8988T (cell line): ENCODE results near the gene ADGRG6.
A peak's percentile ranks its signal among the peaks of the same experiment; 100 is the strongest.
"Not testable (repeated sequence)": the region's sequence is repeated elsewhere in the genome, so short reads cannot be mapped to it uniquely, and the experiment has no call there.

Source experiments
- DNase-seq: peaks from one replicate; pipeline ENCODE4 v3.0.0; 2011

ADGRG6 gene

GRCh38 chr6:142301651-142302391 is at the start of gene ADGRG6:
ADGRG6 (plus strand) TSS chr6:142302007; CDS start chr6:142302330, 323 bp downstream.
- peak; percentile 37 for DNase-seq

- no peak for DNase-seq
Observed at GRCh38 chr6:142254513-142254912, 47.3 kb upstream of the ADGRG6 start.

DNA sequence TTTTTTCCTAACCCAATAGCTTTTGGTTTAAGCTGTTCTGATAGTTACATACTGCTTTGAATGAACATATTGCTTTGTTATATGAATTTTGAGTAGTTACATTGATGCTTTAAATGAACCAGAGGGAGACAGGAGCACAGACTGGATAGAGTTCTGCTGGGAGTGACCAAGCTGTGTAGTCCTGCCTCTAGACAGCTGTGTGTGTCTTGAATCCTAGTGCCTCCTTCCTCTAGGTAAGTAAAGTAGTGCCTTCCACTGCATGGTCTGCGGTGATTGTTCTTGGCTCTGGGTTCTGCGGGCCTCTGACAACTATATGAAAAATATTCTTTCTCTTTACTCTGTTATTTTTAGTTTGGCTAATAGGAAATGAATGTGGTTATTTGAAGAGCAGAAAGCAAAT is 46.0 kb upstream of the ADGRG6 start:
- no peak for DNase-seq

DNA sequence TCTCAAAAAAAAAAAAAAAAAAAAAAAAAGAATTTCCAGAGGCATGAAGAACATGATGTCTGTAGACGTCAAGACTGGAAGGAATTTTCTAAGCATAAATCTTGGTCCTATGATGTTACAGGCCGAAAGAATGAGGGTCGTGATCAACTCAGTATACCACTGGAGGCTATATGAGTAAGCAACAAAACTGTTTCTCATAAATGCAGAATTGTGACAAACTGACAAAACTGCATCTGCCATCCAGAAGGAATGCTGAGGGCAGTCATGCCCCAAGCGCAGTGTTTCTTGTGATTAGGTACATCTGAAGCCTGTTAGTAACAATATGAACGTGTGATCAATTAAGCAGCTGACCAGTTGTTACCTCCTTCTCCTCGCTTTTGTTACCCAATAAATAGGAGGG is 43.5 kb upstream of the ADGRG6 start:
- DNase-seq, result no peak

DNA sequence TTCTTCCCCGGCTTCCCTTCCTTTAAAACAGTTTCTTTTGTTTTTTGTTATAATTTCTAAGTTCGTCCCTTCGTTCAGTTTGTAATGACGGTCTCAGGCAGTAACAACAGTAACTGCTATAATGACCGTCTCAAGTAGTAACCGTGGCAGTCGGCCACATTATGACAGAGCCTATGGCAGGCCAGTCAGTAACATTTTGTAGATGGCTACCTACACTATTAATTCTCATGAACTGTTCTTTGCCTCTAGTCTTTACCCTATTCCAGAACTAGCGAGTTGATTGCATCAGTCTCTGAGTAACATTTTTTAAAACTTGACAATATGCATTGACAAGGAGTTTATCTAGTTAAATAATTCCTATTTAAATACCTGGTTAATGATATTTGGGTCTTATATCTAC is 43.0 kb upstream of the ADGRG6 start:
- no peak for DNase-seq

- no peak for DNase-seq
Observed at GRCh38 chr6:142260748-142261147, 41.1 kb upstream of the ADGRG6 start.

DNA sequence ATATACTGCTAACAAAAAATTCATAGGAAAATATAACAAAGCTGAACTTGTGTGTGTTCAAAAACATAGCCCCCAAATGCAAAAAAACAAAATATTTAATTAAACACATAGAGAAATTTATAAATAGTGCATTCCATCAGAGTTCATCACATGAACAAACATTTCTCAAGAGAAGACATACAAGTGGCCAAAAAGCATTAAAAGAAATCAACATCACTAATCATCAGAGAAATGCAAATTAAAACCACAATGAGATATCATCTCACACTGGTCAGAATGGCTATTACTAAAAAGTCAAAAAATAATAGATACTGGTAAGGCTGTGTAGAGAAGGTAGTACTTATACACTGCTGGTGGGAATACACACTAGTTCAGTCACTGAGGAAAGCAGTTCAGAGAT is 39.6 kb upstream of the ADGRG6 start:
- DNase-seq, result no peak

- DNase-seq, result no peak
Observed at GRCh38 chr6:142265476-142265875, 36.3 kb upstream of the ADGRG6 start.

DNA sequence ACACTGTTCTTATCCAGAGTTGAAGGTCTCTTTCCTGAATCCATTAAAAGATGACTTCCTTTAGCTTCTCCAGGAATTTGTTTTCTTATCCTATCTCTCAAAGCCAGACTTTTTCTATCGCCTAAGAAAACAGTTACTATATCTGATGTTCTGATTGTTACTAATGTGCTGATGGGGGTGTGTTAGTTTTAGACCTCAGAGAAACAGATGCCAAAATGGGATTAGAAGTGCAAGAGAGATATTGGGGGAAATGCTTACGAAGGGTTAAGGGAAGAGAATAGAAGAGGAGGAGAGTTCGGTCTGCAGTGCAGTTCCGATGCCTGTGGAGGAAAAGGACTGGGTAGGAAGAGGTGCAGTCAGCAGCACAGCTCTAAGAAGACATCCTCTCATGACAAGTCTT is 35.7 kb upstream of the ADGRG6 start:
- no peak for DNase-seq

GRCh38 chr6:142271476-142271875 is 30.3 kb upstream of the ADGRG6 start:
- no peak for DNase-seq

DNA sequence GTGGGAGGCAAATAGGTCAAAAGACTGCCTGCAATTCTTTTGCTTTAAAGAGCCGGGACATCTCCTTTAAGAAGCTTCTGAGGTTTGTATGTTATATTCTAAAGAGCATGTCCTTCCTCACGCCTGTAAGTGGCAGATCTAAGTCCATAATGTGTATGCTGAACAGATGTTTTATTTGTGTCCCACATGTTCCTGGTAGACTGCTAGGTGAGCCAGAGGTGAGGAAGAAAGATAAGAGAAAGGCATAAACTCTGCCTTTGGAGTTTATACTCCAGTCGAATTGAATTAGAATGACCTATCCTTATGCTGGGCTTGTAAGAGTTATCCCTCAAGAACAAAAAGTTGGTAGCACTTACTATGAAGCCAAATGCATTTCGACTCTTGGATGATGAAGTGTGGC is 27.2 kb upstream of the ADGRG6 start:
- DNase-seq, result no peak

GRCh38 chr6:142275236-142276006 is 26.4 kb upstream of the ADGRG6 start:
- DNase-seq, result no peak

DNA sequence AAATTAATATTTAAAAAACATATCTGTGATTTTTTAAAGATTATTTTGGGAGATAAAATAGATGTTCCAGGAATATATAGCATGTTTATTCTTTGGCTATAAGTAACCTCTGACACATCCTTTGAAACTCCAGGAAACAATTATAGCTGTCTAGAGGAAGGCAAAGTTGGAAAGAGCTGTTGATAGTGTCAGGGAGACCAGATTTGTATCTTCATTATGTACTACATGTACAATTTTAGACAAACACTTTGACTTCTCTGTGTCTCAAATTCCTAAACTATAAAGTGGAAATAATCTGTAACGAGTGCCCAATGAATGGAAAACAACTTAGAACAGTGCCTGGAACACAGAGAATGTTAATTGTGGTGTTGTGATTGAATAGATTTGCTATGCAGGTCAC is 25.6 kb upstream of the ADGRG6 start:
- DNase-seq, result no peak

DNA sequence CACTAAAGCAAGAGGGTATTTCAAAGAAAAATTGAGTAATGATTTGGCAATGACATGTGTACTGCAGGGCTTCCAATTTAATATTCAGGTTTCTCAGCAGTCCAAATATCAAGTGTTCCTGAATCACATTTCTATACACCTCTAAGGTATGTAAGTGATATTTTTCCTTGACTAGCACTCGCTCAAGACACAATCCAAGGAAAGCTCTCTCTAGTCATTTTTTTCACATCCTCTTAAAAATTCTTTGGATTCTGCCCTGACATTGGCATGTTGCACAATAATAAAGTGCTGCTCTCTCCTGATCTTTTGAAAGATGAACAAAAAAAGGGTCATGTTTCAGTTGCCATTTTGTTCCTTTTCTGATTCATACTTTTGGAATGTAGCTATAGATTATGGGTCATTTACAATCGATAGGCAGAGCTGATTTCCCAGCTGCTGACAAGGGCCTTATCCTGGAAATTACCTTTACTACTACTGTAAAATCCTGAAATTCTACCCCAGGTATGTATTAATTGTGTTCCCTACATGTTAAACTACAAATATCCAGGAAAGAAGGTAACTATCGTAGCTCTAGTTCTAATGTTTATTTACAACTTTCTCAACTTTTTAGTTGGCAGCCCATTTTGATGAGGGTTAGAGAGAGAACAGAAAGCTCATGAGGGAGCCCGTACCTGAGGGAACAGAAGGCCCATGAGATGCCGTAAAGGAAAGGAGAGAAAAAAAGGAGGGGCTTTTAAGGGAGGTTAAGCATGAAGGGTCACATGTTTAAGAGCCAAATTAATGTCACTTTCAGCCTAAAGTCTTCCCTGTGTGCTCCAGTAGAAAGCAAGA is 22.2 kb upstream of the ADGRG6 start:
- DNase-seq, result no peak

GRCh38 chr6:142280265-142280664 is 21.5 kb upstream of the ADGRG6 start:
- DNase-seq, result no peak

GRCh38 chr6:142280927-142281326 is 20.9 kb upstream of the ADGRG6 start:
- DNase-seq, result no peak

- DNase-seq, result not testable (repeated sequence)
Observed at GRCh38 chr6:142283138-142283537, 18.7 kb upstream of the ADGRG6 start.

GRCh38 chr6:142284419-142284818 is 17.4 kb upstream of the ADGRG6 start:
- DNase-seq, result no peak

DNA sequence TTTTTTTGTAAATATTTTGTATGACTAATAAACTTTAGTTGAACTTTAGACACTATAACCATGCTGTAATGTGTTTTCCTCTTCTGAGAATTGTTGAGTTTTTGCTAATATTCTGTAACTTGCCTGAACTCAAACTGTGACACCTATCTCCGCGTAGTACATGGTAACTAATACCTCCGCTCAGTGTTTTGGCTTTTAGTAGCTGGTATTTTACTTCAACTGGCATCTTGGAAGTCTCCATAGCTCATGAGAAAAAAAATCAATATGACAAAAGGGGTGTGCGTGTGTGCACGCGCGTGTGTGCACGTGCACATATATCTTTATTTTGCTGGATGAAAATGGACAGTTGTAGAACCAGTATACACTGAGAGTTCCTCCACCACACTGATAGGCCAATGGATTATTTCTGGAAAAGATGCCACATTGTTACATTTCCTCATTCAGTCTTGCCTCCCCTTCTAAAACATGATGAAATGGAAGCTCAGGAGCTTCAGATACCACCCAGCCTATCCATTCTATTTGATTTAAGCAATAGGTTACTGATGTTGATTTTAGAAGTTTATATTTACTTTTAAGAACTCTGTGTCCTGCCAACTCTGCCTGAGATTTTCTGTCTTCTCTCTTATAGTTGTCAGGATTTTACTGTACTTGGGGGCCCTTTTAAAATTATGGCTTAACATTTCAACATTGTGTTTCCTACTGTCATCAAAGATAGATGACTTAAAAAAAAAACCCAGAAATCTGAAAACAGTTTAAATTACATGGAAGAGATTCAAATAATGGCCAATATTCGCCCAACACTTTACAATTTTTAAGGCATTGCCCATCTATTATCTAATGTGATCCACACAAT is 16.3 kb upstream of the ADGRG6 start:
- DNase-seq, result no peak

GRCh38 chr6:142286088-142286409 is 15.8 kb upstream of the ADGRG6 start:
- DNase-seq, result no peak

DNA sequence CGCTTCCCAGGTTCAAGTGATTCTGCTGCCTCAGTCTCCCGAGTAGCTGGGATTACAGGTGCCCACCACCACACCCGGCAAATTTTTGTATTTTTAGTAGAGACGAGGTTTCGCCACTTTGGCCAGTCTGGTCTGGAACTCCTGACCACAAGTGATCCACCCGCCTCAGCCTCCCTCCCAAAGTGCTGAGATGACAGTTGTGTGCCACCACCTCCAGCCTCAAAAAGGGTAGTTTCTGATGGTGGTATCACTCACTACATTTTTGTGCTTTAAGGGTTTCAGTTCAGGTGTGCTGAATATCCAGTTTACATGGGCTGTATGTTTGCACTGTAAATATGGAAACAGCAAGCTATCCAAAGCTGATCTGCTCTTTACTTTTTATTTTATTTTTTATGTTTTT is 12.1 kb upstream of the ADGRG6 start:
- DNase-seq, result no peak

- no peak for DNase-seq
Observed at GRCh38 chr6:142290851-142291250, 11.0 kb upstream of the ADGRG6 start.

DNA sequence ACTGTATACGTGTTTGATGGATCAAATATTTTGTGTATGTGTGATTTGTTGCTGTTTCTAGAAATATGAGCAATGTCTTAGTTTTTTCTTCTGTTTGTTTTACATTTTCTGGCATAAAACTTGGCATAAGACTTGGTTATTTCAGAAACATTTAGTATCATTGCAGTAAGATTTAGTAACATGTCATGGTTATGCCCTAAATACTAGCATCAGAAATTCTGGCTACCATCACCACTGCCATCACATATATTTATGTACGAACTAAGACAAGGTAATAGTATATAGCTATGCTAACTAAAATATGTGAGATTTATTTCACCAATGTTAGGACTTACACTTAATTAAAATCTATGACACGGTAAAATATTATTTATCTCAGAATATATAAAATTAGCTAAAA is 10.3 kb upstream of the ADGRG6 start:
- DNase-seq, result no peak
